HepG2 (cell line): Measurements from ENCODE around the gene RASA3. TPM values are rescaled to one million over a fixed set of nuclear protein-coding genes. Genes with fewer than 3 reads are reported as not detected.

ENCODE experiments used
- ATAC-seq: fragments of 200-7000 bp; cut with Tn5 transposase; 3 replicates; pipeline ENCODE4 v1.9.1; 2020; ENCODE audit warnings: mild to moderate bottlenecking, moderate library complexity
- BruUV-seq: library from RNA; stranded (reverse); fragments of 400-500 nt; replicated peaks from 2 replicates; lab custom pipeline; 2021; lab: Mats Ljungman, UMichigan
- CTCF ChIA-PET: fragments of 300-600 bp; formaldehyde crosslinking; extraction: SDS; loops from one replicate; lab custom pipeline; 2021; ENCODE audit warnings: low total read pairs, inconsistent platforms, low intra/inter-chr PET ratio; lab: Yijun Ruan, JAX
- POLR2A ChIA-PET: fragments of 350-600 bp; sonication (Branson Sonifier 250); formaldehyde crosslinking; loops from one replicate; lab custom pipeline; 2020; ENCODE audit warnings: antibody characterized with exemption, inconsistent platforms; lab: Yijun Ruan, JAX
- DNase-seq: peaks from one replicate; pipeline ENCODE4 v3.0.0-alpha.2; 2015; ENCODE audit warnings: low spot score
- FAIRE-seq: peaks from 3 replicates; lab custom pipeline; 2011; peaks lifted over from hg19 to GRCh38; lab: Jason Lieb, UNC
- H2AFZ ChIP-seq: one replicate; pipeline ENCODE4 v1.6.1; 2011; ENCODE audit warnings: low read length, inconsistent platforms
- H3K27ac ChIP-seq: fragments of 300-600 bp; 3 replicates; pipeline ENCODE4 v1.8.0; 2011; ENCODE audit warnings: mixed run types, mild to moderate bottlenecking, mixed read lengths, low read length, inconsistent platforms; ENCODE audit not compliant: insufficient read depth; ENCODE audit errors: extremely low read length
- H3K27me3 ChIP-seq, 2 experiments: fragments of 200-600 bp in 1 of 2; 2 replicates in 1 of 2; 3 replicates in 1 of 2; pipeline versions ENCODE4 v1.6.0 to v1.8.0; 2011; ENCODE audit warnings: low read length in 2 of 2, mild to moderate bottlenecking in 2 of 2, moderate library complexity in 2 of 2, inconsistent platforms in 1 of 2; ENCODE audit not compliant: insufficient read depth in 2 of 2, control insufficient read depth in 1 of 2
- H3K36me3 ChIP-seq, 2 experiments: fragments of 200-600 bp in 1 of 2; replicated peaks in 1 of 2; 2 replicates in 1 of 2; 3 replicates in 1 of 2; pipeline versions ENCODE4 v1.5.1 to v1.8.0; 2011; ENCODE audit warnings: low read length in 2 of 2, inconsistent platforms in 1 of 2; ENCODE audit not compliant: insufficient read depth in 2 of 2, control insufficient read depth in 1 of 2
- H3K4me1 ChIP-seq: 2 replicates; pipeline ENCODE4 v1.5.1; 2012; ENCODE audit warnings: low read length, inconsistent platforms; ENCODE audit not compliant: insufficient read depth
- H3K4me2 ChIP-seq: 2 replicates; pipeline ENCODE4 v1.6.0; 2011; ENCODE audit warnings: low read depth, low read length, inconsistent platforms
- H3K4me3 ChIP-seq, 3 experiments: fragments of 200-600 bp in 1 of 3; sonication (generic), shearing (Covaris generic) in 1 of 3; replicated peaks in 1 of 3; 2 replicates each; pipeline ENCODE4 v1.5.1; 2011 to 2016; ENCODE audit warnings: low read length in 3 of 3, inconsistent platforms in 2 of 3, low read depth in 2 of 3, mild to moderate bottlenecking in 2 of 3, control low read depth in 1 of 3, mixed read lengths in 1 of 3; ENCODE audit not compliant: insufficient read depth in 1 of 3
- H3K79me2 ChIP-seq: one replicate; pipeline ENCODE4 v1.6.1; 2011; ENCODE audit warnings: low read length, inconsistent platforms; ENCODE audit not compliant: insufficient read depth
- H3K9ac ChIP-seq: 2 replicates; pipeline ENCODE4 v1.6.0; 2011; ENCODE audit warnings: mild to moderate bottlenecking, low read depth, low read length, inconsistent platforms; ENCODE audit not compliant: insufficient read depth
- H3K9me3 ChIP-seq: 2 replicates; pipeline ENCODE4 v1.5.1; 2012; ENCODE audit warnings: mild to moderate bottlenecking, low read length
- H4K20me1 ChIP-seq: 2 replicates; pipeline ENCODE4 v1.6.0; 2011; ENCODE audit warnings: inconsistent platforms, mild to moderate bottlenecking, low read length, moderate library complexity; ENCODE audit not compliant: insufficient read depth
- CTCF ChIP-seq: sonication (generic); formaldehyde crosslinking; IDR thresholded peaks from 2 replicates; pipeline ENCODE4 v1.5.0; 2020; ENCODE audit warnings: mild to moderate bottlenecking, missing genetic modification reagents, moderate library complexity
- FUBP1 ChIP-seq: sonication (generic); formaldehyde crosslinking; IDR thresholded peaks from 2 replicates; pipeline ENCODE4 v1.5.1; 2020; ENCODE audit warnings: missing genetic modification reagents, mild to moderate bottlenecking, borderline replicate concordance
- HIVEP1 ChIP-seq: sonication (generic); formaldehyde crosslinking; IDR thresholded peaks from 2 replicates; pipeline ENCODE4 v1.4.0; 2020; ENCODE audit warnings: mild to moderate bottlenecking, missing genetic modification reagents
- HMGXB4 ChIP-seq, 2 experiments: sonication (generic) in 1 of 2; formaldehyde crosslinking in 1 of 2; IDR thresholded peaks; 2 replicates each; pipeline versions ENCODE4 v1.4.0 to v1.6.1; 2018 to 2020; ENCODE audit warnings: missing genetic modification reagents in 2 of 2, borderline replicate concordance in 1 of 2, low read depth in 1 of 2, mild to moderate bottlenecking in 1 of 2, missing biosample characterization in 1 of 2
- HNRNPLL ChIP-seq: fragments of 200-400 bp; formaldehyde crosslinking; IDR thresholded peaks from 2 replicates; pipeline ENCODE4 v1.6.1; 2017; ENCODE audit warnings: mild to moderate bottlenecking, low read depth, low read length; ENCODE audit not compliant: poor library complexity, severe bottlenecking
- MYC ChIP-seq: sonication (generic); formaldehyde crosslinking; IDR thresholded peaks from 2 replicates; pipeline ENCODE4 v1.9.0; 2021; ENCODE audit warnings: missing genetic modification reagents, borderline replicate concordance
- RAD21 ChIP-seq: fragments of 450-650 bp; formaldehyde crosslinking; IDR thresholded peaks from 2 replicates; pipeline ENCODE4 v1.5.0; 2020; ENCODE audit warnings: mild to moderate bottlenecking
- REPIN1 ChIP-seq: sonication (generic); formaldehyde crosslinking; IDR thresholded peaks from 2 replicates; pipeline ENCODE4 v1.8.0; 2022; ENCODE audit warnings: missing genetic modification reagents, low read depth, mild to moderate bottlenecking, borderline replicate concordance
- SMC3 ChIP-seq: IDR thresholded peaks from 2 replicates; pipeline ENCODE4 v1.6.1; 2011; ENCODE audit warnings: low read length, improper control_type of control experiment
- STAG1 ChIP-seq: sonication (generic); formaldehyde crosslinking; IDR thresholded peaks from 2 replicates; pipeline ENCODE4 v1.4.0; 2020; ENCODE audit warnings: missing genetic modification reagents
- XRCC5 ChIP-seq: fragments of 200-400 bp; formaldehyde crosslinking; optimal IDR thresholded peaks from 2 replicates; pipeline ENCODE3; 2017; ENCODE audit warnings: mild to moderate bottlenecking, low read length
- ZBTB46 ChIP-seq: sonication (generic); formaldehyde crosslinking; IDR thresholded peaks from 2 replicates; pipeline ENCODE4 v1.4.0; 2020; ENCODE audit warnings: mild to moderate bottlenecking, missing genetic modification reagents, borderline replicate concordance
- ZFY ChIP-seq: sonication (generic); formaldehyde crosslinking; IDR thresholded peaks from 2 replicates; pipeline ENCODE4 v1.4.0; 2020; ENCODE audit warnings: missing genetic modification reagents
- ZNF331 ChIP-seq: sonication (generic); formaldehyde crosslinking; IDR thresholded peaks from 2 replicates; pipeline ENCODE4 v1.4.0; 2020; ENCODE audit warnings: missing genetic modification reagents
- ZNF383 ChIP-seq: sonication (generic); formaldehyde crosslinking; IDR thresholded peaks from 2 replicates; pipeline ENCODE4 v1.4.0; 2020; ENCODE audit warnings: missing genetic modification reagents, mild to moderate bottlenecking, borderline replicate concordance
- WGBS: methylation state at CpG from one replicate; pipeline ENCODE4 v1.1.6; 2017; ENCODE audit warnings: low lambda C conversion rate; 5-methylcytosine and 5-hydroxymethylcytosine counted together
- in situ Hi-C: cut with HindIII; loops from 2 replicates; pipeline ENCODE4 v1.10.0; 2017; ENCODE audit warnings: low pct_unique_long_range_greater_than_20kb; ENCODE audit not compliant: extremely low pct_ligation_motif_present
- intact Hi-C: fragments of 100-400 bp; cut with micrococcal nuclease; formaldehyde crosslinking; loops from one replicate; pipeline ENCODE4 v1.10.0; 2022; ENCODE audit not compliant: unreplicated experiment
- polyA plus RNA-seq, 8 experiments: library from polyadenylated mRNA; depleted of rRNA in 3 of 8; stranded (reverse) in 7 of 8; unstranded in 1 of 8; fragments of >200 nt; fragmentation: Illumina TruSeq in 4 of 8; extraction: Trizol in 4 of 8; gene quantifications; 2 replicates each; pipeline versions ENCODE4 v1.2.1 to v1.2.3, GENCODE V29; 2011 to 2016; ENCODE audit warnings: low read depth in 4 of 8, missing spikeins in 1 of 8, mixed read lengths in 1 of 8; ENCODE audit not compliant: insufficient read depth in 1 of 8
- total RNA-seq, 5 experiments: library from RNA; depleted of rRNA; stranded (reverse); fragments of >200 nt; fragmentation: Illumina TruSeq; extraction: Trizol; gene quantifications; 2 replicates each; pipeline ENCODE4 v1.2.3, GENCODE V29; 2016; ENCODE audit warnings: low read depth in 1 of 5

RASA3 gene
- total and polyA plus RNA-seq, 2 of the 13 experiments (the other 11 are each of a cell fraction or from before 2014, with no cell fraction given): 0.05 TPM; not detected in 1

- Histone ChIP-seq H3K4me2 (no peak overlapping the region), H3K27ac (no peak overlapping the region), H3K36me3 (no peaks in the 10 kb centered on the region), H3K79me2 (no peaks in the 10 kb centered on the region), H3K27me3 (peaks cover 8 to 35% of the 10 kb centered on the region in 2 experiments; a peak in 4 of 5 replicates), H3K9ac (no peak overlapping the region), H3K4me3 (no peak overlapping the region), H3K4me1 (no peaks in the 10 kb centered on the region), H2AFZ (no peak overlapping the region), H4K20me1 (no peaks in the 10 kb centered on the region), H3K9me3 (no peaks in the 10 kb centered on the region)
- ATAC-seq (peak; percentile 100), FAIRE-seq (peak; percentile 85), DNase-seq (peak; percentile 74)
- POLR2A ChIA-PET: no interaction called here
- in situ Hi-C loops: loop anchor here (5.0 kb wide), 1 partner anchor 83 kb away; no protein-coding TSS in a partner anchor
- CTCF ChIA-PET: interaction anchor here (1.7 kb wide), 1 partner anchor 83 kb away, joined by 12 read pairs; no protein-coding TSS in a partner anchor
- 8% methylated on average over 11 of the region's 24 CpGs for WGBS
- intact Hi-C loops: loop anchor here (1.0 kb wide), 1 partner anchor 82 kb away; no protein-coding TSS in a partner anchor
- no TSS peak for BruUV-seq
- peak; percentile 18; the same call in 1 of the 2 replicates for TF ChIP-seq ZFY (CRISPR knock-in tag)
- TF ChIP-seq SMC3: peak; percentile 31
- no peak for TF ChIP-seq FUBP1 (CRISPR knock-in tag)
- TF ChIP-seq RAD21 (CRISPR knock-in tag): peak; percentile 72
- TF ChIP-seq HMGXB4 (CRISPR knock-in tag; IDR thresholded peaks at IDR 0.05; ENCODE audit: borderline replicate concordance in 1 of 2, low read depth in 1 of 2): peak in 1 of 2 experiments; percentile 39; a peak in 1 of 4 replicates
- TF ChIP-seq ZNF331 (CRISPR knock-in tag): 0 out of 2 replicates have a peak, but pooled peaks have one; percentile 11
- 0 out of 2 replicates have a peak, but pooled peaks have one; percentile 29 for TF ChIP-seq MYC (CRISPR knock-in tag)
- no peak for TF ChIP-seq ZBTB46 (CRISPR knock-in tag)
- TF ChIP-seq HIVEP1 (CRISPR knock-in tag): no peak
- TF ChIP-seq CTCF: peak; percentile 62
- TF ChIP-seq XRCC5: peak; percentile 84
- peak; percentile 19 for TF ChIP-seq HNRNPLL
- 0 out of 2 replicates have a peak, but pooled peaks have one; percentile 33 for TF ChIP-seq REPIN1
- peak; percentile 66 for TF ChIP-seq STAG1 (CRISPR knock-in tag)
- no peak for TF ChIP-seq ZNF383 (CRISPR knock-in tag)
Observed at GRCh38 chr13:114143806-114144605, 11.6 kb upstream of the RASA3 start.
